ENCODE data around the gene ERMAP. TPM values are rescaled to one million over a fixed set of nuclear protein-coding genes. Genes with fewer than 3 reads are reported as not detected.

ERMAP gene
- polyA plus RNA-seq, 1 donor from 2014 or later: 1.9 TPM

DNA sequence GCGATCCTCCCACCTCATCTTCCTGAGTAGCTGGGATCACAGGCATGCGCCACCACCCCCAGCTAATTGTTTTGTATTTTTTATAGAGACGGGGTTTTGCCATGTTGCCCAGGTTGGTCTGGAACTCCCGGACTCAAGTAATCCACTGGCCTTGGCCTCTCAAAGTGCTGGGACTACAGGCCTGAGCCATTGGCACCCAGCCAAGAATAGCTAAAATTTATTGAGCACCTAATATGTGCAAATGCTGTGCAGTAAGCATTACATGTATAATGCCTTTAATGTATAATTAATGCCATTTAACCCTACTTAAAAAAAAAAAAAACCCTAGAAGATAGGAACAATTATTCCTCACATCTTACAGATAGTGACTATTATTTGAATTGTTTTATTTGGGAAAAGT is 72.3 kb downstream of the ERMAP start:
- Mint-ChIP-seq H3K36me3 (peaks cover 2% of the 10 kb centered on the region), H3K27me3 (peaks cover 1% of the 10 kb centered on the region), H3K4me1 (peaks cover 0 to 2% (median 2%) of the 10 kb centered on the region in 3 donors), H3K9me3 (no peaks in the 10 kb centered on the region), H3K27ac (no peak overlapping the region), H3K4me3 (no peak overlapping the region)

DNA sequence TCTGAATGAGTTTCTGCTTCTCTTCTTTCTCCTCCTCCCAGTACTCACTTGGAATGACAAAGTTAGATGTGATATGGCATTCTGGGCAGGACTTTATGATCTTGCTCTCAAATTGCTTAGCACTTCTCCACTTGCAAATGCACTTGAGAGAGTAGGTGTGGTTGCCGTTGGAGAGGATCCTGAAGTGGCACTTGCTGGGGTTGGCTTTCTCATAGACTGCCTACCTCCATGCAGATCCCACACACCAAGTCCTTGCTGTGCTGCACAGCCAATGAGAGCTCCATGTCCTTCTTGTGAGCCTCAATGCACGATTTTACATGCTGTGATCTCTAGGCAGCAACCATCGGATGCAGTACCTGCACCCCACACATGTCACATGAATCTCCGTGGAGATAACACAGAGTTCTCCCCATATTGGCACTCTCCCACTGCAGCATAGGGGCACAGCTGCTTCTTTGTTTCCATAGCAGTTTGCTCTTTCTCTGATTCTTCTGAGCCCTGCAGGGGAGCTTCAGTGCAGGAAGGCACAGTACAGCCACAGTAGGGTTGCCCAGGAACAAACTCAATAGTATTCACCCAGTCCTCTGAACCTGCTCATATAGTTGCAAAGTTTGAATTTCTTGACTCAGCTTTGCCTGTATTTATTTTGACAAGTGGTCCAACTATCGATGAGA is 74.7 kb downstream of the ERMAP start:
- Mint-ChIP-seq H3K27me3 (peaks cover 8% of the 10 kb centered on the region), H3K4me3 (no peak overlapping the region), H3K27ac (no peak overlapping the region), H3K9me3 (peaks cover 0 to 9% (median 4%) of the 10 kb centered on the region in 3 donors), H3K36me3 (peaks cover 2% of the 10 kb centered on the region), H3K4me1 (peaks cover 0 to 2% (median 2%) of the 10 kb centered on the region in 3 donors)

Other genes with a start within 250 kb of the ERMAP start
- gene PPIH, start 158.7 kb upstream of the ERMAP start, polyA plus RNA-seq: 64.6 TPM
- 116 TPM for gene YBX1, start 134.7 kb upstream of the ERMAP start, polyA plus RNA-seq
- not detected for gene CLDN19, start 76.9 kb upstream of the ERMAP start, polyA plus RNA-seq
- 10.4 TPM for gene P3H1, start 50.1 kb upstream of the ERMAP start, polyA plus RNA-seq
- 4.2 TPM for gene C1orf50, start 49.9 kb upstream of the ERMAP start, polyA plus RNA-seq
- not detected for gene TMEM269, start 32.1 kb upstream of the ERMAP start, polyA plus RNA-seq
- gene SVBP, start 275 bp downstream of the ERMAP start, polyA plus RNA-seq: 47.1 TPM
- gene ZNF691, start 29.5 kb downstream of the ERMAP start, polyA plus RNA-seq: 10.5 TPM
- gene SLC2A1, start 141.7 kb downstream of the ERMAP start, polyA plus RNA-seq: 90.6 TPM